H54 (cell line): ENCODE results near the gene METTL16.
"Not testable (repeated sequence)": the region's sequence is repeated elsewhere in the genome, so short reads cannot be mapped to it uniquely, and the experiment has no call there.

ENCODE experiments used
- DNase-seq: peaks from one replicate; pipeline ENCODE4 v3.0.0; 2011; ENCODE audit warnings: low spot score, mixed read lengths; ENCODE audit not compliant: insufficient read length
- FAIRE-seq: peaks from 3 replicates; lab custom pipeline; 2011; peaks lifted over from hg19 to GRCh38; lab: Jason Lieb, UNC
- POLR2A ChIP-seq: IDR thresholded peaks from 2 replicates; pipeline ENCODE4 v1.6.1; 2011; ENCODE audit warnings: low read depth, mild to moderate bottlenecking, low read length

The METTL16 gene

GRCh38 chr17:2511462-2512369, at the start of gene METTL16:
Gene METTL16, minus strand, starts transcription at chr17:2511888. Its CDS starts 9,557 bp downstream, at chr17:2502331.
- DNase-seq (peak; percentile 96), FAIRE-seq (peak; percentile 96)
- TF ChIP-seq POLR2A = peak; percentile 55

GRCh38 chr17:2560658-2561057, 49.0 kb upstream of the METTL16 start:
- DNase-seq (no peak), FAIRE-seq (no peak)
- no peak for TF ChIP-seq POLR2A

GRCh38 chr17:2551928-2552327, 40.2 kb upstream of the METTL16 start:
- no peak for TF ChIP-seq POLR2A
- DNase-seq (no peak), FAIRE-seq (no peak)

GRCh38 chr17:2551493-2551892, 39.8 kb upstream of the METTL16 start:
- DNase-seq = no peak
- FAIRE-seq = no peak
- TF ChIP-seq POLR2A = no peak

GRCh38 chr17:2549392-2550211, 37.9 kb upstream of the METTL16 start:
- FAIRE-seq = no peak
- no peak for TF ChIP-seq POLR2A
- DNase-seq = no peak

GRCh38 chr17:2548026-2548425, 36.3 kb upstream of the METTL16 start:
- FAIRE-seq, DNase-seq: not testable (repeated sequence)

GRCh38 chr17:2547176-2547575, 35.5 kb upstream of the METTL16 start:
- DNase-seq = peak; percentile 29

GRCh38 chr17:2545393-2545792, 33.7 kb upstream of the METTL16 start:
- no peak for DNase-seq
- FAIRE-seq = no peak
- no peak for TF ChIP-seq POLR2A

More at GRCh38 chr17:2547176-2547575, 35.5 kb upstream of the METTL16 start:
- no peak for TF ChIP-seq POLR2A
- FAIRE-seq = no peak

- FAIRE-seq (no peak), DNase-seq (no peak)
- TF ChIP-seq POLR2A = no peak
Observed at GRCh38 chr17:2542456-2542855, 30.8 kb upstream of the METTL16 start.

- no peak for TF ChIP-seq POLR2A
- FAIRE-seq = no peak
Observed at GRCh38 chr17:2542056-2542455, 30.4 kb upstream of the METTL16 start.

GRCh38 chr17:2537579-2537978, 25.9 kb upstream of the METTL16 start:
- FAIRE-seq, DNase-seq: not testable (repeated sequence)

More at GRCh38 chr17:2542056-2542455, 30.4 kb upstream of the METTL16 start:
- DNase-seq = no peak

- FAIRE-seq = no peak
- no peak for DNase-seq
- TF ChIP-seq POLR2A = no peak
Observed at GRCh38 chr17:2532146-2532720, 20.5 kb upstream of the METTL16 start.

- not testable (repeated sequence) for DNase-seq, FAIRE-seq
Observed at GRCh38 chr17:2531243-2531954, 19.7 kb upstream of the METTL16 start.

GRCh38 chr17:2521775-2522410, 10.2 kb upstream of the METTL16 start:
- DNase-seq, FAIRE-seq: not testable (repeated sequence)
